GM18505 (cell line): ENCODE results near the gene TUBB4A.
A peak's percentile ranks its signal among the peaks of the same experiment; 100 is the strongest.

Source experiments
- ATAC-seq: cut with Tn5 transposase; IDR thresholded peaks from one replicate; pipeline ENCODE4 v1.9.1; 2021; ENCODE audit not compliant: unreplicated experiment
- POLR2A ChIP-seq: IDR thresholded peaks from 4 replicates; pipeline ENCODE4 v1.6.1; 2011; ENCODE audit warnings: borderline replicate concordance; ENCODE audit not compliant: insufficient read depth, insufficient read length; ENCODE audit errors: extremely low read depth

Gene TUBB4A

DNA sequence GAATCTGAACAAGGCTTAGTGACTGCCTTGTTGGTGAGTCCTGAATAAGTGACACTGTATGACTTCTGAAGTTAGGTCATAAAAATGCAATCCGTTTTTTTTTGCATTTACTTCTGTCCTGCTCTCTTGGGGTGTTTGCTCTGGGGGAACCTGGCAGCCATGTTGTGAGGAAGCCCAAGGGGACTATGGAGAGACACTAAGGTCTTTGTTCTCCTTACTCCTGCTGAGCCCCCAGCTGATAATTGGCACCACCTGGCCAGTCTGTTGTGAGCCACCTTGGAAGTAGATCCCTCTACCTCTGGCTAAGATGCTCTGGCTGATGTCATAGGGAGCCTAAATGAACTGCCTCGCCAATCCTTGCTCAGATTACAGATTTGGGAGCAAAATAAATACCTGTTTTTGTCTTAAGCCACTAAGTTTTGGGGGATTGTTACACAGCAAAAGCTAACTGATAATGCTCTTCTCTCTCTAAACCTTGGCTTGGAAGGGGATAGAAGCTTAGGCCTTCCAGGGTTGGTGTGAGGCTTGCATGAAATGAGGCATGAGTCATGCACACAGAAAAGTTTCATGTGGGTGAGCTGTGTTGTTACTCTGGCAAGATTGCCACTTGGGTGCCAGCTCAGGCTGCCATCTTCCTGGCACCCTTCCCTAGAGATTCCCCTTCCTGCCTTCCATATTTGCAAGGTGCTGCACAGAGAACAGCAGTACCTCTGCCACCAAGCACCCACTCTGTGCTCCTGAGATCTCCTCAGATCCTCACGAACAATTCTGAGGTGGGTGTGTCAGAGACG is 10.1 kb downstream of the TUBB4A start:
- ATAC-seq: no peak
- no peak for TF ChIP-seq POLR2A

DNA sequence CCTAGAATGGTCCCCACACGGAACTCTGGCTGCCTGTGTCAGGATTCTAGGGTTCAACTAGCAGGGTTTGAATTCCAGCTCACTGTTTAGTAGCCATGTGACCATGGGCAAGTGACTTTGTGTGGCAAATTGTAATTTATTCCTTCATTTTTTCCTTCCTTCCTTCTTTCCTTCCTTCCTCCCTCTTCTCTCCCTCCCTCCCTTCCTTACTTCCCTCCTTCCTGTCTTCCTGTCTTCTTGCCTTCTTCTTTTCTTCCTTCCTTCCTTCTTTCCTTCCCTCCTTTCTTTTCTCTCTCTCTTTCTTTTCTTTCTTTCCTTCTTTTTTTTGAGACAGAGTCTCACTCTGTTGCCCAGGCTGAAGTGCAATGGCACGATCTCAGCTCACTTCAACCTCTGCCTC is 12.0 kb downstream of the TUBB4A start:
- ATAC-seq: no peak
- TF ChIP-seq POLR2A: no peak

DNA sequence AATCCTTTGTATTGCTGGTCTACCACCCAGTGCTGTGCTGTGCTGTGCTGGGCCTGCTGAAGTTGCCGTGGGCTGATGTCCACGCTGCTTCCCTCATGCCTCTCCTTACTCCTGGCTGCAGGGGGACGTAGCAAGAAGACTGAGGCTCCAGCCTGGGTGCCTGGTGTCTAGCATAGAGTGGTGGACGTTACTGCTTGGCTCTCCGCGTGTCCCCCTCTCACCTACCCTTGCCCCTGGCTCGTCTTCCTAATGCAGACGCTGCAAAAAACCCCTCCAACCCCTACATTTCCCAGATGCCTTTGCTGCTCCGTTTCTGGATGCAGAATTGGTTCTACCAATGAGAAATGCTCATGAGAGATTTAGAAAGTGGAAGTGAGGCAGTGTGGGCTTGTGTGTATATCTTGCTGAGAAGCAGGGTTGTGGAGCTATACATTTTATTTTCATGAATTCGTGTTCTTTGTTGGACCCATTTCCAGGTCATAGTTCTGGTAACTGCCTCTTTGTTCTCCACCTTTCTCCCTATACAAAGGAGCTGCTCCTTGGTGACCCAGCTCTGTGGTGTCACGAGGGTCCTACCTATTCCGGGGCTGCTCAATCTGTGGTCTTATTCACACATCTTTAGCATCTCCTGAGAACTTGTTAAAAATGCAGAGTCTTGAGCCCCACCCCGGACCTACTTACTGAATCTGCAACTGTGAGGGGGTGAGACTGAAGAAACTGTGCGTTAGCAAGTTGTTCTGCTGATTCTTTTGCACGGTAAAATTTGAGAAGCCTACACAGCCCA is 12.6 kb downstream of the TUBB4A start:
- TF ChIP-seq POLR2A: peak; percentile 65
- no peak for ATAC-seq

DNA sequence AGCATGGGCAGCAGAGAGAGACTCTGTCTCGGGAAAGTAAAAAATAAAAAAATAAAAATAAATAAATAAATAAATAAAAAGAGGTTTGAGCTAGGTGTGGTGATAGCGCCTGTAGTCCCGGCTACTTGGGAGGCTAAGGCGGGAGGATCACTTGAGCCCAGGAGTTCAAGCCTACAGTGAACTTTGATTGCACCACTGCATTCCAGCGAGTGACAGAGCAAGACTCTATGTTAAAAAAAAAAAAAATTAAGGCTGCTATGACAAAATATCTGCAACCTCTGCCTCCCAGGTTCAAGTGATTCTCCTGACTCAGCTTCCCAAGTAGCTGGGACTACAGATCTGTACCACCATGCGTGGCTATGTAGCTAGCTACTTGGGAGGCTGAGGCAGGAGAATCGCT is 17.3 kb downstream of the TUBB4A start:
- no peak for TF ChIP-seq POLR2A
- ATAC-seq: no peak

DNA sequence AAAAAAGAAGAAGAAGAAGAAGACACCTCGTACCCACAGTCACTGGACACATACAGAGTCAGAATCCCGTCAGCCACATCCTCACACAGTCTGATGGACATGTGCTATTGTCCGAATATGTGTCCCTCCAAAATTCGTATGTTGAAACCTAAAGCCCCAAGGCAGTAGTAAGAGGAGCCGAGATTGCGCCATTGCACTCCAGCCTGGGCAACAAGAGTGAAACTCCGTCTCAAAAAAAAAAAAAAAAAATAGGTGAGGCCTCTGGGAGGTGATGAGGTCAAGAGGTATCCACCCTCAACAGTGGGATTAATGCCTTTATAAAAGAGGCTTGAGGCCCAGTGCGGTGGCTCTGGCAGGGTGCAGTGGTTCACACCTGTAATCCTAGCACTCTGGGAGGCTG is 17.9 kb downstream of the TUBB4A start:
- TF ChIP-seq POLR2A: no peak
- no peak for ATAC-seq

DNA sequence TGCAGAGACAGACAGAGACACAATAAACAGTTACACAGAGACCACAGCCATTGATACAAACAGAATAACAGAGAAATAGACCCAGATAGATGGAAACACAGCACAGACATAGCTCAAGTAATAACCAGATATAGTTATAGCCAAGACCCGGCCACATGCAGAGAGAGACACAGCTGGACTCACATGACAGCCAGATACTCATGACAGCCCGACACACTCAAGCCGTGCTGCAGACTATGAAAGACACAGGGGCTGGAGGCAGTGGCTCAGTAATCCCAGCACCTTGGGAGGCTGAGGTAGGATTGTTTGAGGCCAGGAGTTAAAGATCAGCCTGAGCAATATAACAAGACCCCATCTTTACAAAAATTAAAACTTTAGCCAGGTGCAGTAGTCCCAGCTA is 18.9 kb downstream of the TUBB4A start:
- no peak for ATAC-seq
- TF ChIP-seq POLR2A: no peak

DNA sequence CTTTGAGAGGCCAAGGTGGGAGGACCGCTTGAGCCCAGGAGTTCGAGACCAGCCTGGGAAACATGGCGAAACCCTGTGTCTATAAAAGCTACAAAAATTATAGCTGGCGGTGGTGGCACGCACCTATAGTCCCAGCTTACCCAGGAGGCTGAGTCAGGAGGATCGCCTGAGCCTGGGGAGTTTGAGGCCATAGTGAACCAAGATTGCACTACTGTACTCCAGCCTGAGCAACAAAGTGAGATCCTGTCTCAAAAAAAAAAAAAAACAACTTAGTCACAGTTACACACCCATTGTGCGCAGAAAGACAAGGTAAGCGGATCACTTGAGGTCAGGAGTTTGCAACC is 19.8 kb downstream of the TUBB4A start:
- ATAC-seq: no peak
- no peak for TF ChIP-seq POLR2A

DNA sequence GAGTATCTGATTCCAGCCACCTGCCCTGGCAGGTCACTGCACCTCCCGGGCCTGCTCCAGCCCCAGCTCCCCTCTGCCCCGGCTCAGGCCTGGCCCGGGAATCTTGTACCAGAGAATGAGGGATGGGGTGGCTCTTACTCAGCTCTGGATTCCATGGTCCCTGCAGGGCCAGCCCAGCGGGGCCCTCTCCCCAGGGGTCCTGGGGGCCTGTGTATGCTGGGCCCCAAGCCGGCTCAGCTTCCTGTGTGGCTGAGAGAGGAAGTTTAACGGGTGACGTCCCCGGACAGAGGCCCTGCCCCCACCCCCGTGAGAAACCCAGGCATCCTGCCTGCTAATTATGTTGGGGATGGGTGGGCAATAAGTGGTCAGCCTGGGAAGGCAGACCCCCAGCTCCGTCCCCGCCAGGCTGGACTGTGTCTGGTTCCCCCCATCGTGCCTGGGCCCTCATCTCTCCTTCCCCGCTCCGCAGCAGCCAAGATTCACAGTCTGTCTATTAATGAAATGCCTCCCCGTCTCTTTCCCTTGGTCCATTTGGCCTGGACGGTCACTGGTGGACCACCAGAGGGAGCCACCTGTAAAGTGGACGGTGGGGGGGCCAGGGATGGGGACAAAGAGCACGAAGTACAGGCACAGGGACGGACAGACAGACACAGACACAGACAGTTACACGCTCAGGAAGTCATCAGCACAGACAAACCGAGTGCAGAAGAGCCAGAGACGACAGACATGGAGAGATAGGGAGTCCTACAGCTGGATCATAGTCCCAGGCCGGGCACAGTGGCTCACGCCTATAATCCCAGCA is 20.4 kb downstream of the TUBB4A start, which contains the start of gene DENND1C:
DENND1C (minus strand) TSS at position 247 of the 802 bp plus-strand sequence; CDS start at position 155, 92 bp downstream.
- no peak for ATAC-seq

DNA sequence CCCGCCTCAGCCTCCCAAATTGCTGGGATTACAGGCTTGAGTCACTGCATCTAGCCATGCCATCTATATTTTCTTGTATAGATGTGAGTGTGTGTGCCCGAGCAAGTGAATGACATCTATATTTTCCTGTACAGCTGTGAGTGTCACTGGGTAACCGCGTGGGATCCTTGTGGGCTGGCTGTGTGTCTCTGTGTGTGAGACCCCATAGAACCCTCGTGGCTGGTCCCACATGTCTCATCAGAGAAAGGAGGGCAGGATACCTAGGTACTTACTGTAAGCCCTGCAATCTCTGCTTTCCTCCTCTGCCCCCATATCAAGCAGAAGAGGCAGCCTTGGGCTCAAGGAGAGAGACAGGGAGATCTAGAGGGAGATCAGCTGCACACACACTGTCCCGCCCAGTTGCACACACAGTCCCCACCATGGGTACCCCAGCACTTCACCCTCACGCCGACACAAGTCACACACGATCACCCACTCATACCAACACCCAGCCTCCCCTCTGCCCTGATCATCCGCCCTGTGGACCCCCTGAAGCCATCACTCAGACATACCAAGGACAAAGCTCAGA is 21.2 kb downstream of the TUBB4A start:
- no peak for TF ChIP-seq POLR2A
- ATAC-seq: no peak

More for the DNA sequence above, 20.4 kb downstream of the TUBB4A start, which contains the start of gene DENND1C:
- peak; percentile 87 for TF ChIP-seq POLR2A

DNA sequence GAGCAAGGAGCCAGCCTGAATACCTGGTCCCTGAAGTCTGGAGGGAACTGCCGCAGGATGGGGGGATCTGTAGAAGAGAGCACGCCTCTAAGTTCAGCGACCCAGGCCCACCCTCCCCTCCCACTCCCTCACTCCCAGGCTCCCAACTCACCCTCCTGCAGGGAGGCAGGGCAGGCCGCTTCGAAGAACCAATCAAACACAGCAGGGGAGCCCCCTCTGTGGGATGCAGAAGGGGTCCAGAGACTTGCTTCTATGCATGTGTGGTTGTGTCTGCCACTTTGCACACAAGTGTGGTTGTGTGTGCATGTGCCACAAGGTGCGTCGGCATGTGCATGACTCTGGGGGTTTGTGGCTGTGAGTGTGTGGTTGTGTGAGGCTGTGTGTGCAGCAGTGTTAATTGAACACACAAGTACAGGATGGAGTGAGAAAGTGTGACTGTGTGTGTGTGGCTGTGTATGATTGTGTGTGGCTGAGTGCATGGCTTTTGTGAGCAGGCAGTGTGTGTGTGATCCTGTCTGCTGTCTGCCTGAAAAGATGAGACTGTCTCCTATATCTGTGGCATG is 22.2 kb downstream of the TUBB4A start:
- no peak for ATAC-seq

DNA sequence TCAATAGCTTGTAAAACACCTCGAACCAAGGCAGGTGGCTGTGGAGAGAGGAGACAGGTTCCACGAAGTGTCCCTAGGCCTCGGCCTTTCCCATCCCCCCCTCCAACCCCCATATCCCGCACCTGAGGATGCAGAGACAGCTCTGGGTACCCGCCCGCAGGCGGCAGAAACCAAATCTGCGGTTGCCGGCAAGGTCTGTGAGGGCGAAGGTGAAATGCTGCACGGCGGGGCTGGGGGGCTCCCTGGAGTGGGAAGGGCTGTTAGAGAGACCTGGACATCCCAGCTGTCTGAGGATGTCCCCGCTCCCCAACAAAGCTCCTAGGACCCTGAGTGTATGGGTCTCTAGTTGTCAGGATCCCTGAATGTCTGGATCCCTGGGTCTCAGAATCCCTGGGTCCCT is 23.3 kb downstream of the TUBB4A start:
- no peak for ATAC-seq
- TF ChIP-seq POLR2A: no peak

More for the DNA sequence above, 22.2 kb downstream of the TUBB4A start:
- TF ChIP-seq POLR2A: no peak

DNA sequence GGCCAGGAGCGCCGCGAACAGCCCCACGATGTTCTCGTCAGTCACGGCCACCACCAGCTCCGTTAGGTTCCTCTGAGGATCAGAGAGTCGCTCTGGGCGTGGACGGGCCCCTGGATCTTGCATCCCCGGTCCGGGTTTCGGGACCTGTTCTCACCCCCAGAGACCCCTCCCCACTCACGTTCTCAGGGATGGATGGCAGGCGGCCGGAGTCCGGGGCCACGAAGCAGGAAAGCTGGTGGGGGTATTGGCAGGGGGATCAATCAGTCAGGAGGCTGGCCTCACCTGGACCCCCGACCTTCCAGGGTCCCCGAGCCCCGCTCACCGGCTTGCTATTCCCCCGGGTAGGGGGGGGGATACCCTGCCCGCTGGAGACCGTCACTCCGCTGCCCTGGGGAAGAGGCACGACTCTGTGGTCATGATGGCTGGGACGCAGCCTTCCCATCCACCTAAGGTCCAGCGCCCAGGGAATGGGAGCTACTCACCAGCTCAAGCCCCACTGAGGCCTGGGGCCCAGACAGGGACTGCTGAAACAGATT is 25.1 kb downstream of the TUBB4A start:
- no peak for TF ChIP-seq POLR2A
- ATAC-seq: no peak
